Loucy (cell line): ENCODE results near the gene TPX2.

Experiments
- H2AFZ ChIP-seq: fragments of 200-600 bp; sonication (generic); 2 replicates; pipeline ENCODE4 v1.6.0; 2016; ENCODE audit warnings: antibody characterized with exemption, mild to moderate bottlenecking, low read length, moderate library complexity
- H3F3A ChIP-seq: fragments of 200-600 bp; 2 replicates; pipeline ENCODE4 v1.6.0; 2016; ENCODE audit warnings: antibody characterized with exemption, low read depth, mild to moderate bottlenecking
- H3K27me3 ChIP-seq: fragments of 200-600 bp; sonication (generic); 2 replicates; pipeline ENCODE4 v1.6.1; 2014; ENCODE audit warnings: low read length, mild to moderate bottlenecking; ENCODE audit not compliant: insufficient read depth, poor library complexity, severe bottlenecking
- H3K36me3 ChIP-seq: fragments of 200-600 bp; sonication (generic); 2 replicates; pipeline ENCODE4 v1.6.1; 2016; ENCODE audit warnings: low read length; ENCODE audit not compliant: insufficient read depth
- H3K4me1 ChIP-seq: fragments of 200-600 bp; sonication (generic); 2 replicates; pipeline ENCODE4 v1.5.1; 2014; ENCODE audit warnings: low read length, mild to moderate bottlenecking; ENCODE audit not compliant: insufficient read depth, poor library complexity, severe bottlenecking
- H3K4me2 ChIP-seq: fragments of 200-600 bp; sonication (generic); 2 replicates; pipeline ENCODE4 v1.6.0; 2014; ENCODE audit warnings: antibody characterized with exemption, low read length, low read depth, mild to moderate bottlenecking; ENCODE audit not compliant: poor library complexity, severe bottlenecking
- H3K4me3 ChIP-seq: fragments of 200-600 bp; sonication (generic); 2 replicates; pipeline ENCODE4 v1.5.1; 2014; ENCODE audit warnings: low read length, mild to moderate bottlenecking, mixed read lengths; ENCODE audit not compliant: poor library complexity, severe bottlenecking
- H3K79me2 ChIP-seq: fragments of 200-600 bp; sonication (generic); 2 replicates; pipeline ENCODE4 v1.6.1; 2014; ENCODE audit warnings: low read length; ENCODE audit not compliant: insufficient read depth
- H3K9ac ChIP-seq: fragments of 200-600 bp; sonication (generic); 2 replicates; pipeline ENCODE4 v1.6.0; 2014; ENCODE audit warnings: mild to moderate bottlenecking, low read depth, low read length, moderate library complexity; ENCODE audit not compliant: poor library complexity, severe bottlenecking
- H3K9me2 ChIP-seq: fragments of 200-600 bp; sonication (generic); replicated peaks from 2 replicates; pipeline ENCODE4 v1.6.1; 2016; ENCODE audit warnings: low read depth, low read length, mixed read lengths
- H3K9me3 ChIP-seq: fragments of 200-600 bp; sonication (generic); 2 replicates; pipeline ENCODE4 v1.6.1; 2014; ENCODE audit warnings: mild to moderate bottlenecking, antibody characterized with exemption, low read length, low read depth; ENCODE audit not compliant: insufficient read depth
- H4K20me1 ChIP-seq: fragments of 200-600 bp; sonication (generic); 2 replicates; pipeline ENCODE4 v1.6.0; 2014; ENCODE audit warnings: antibody characterized with exemption, low read length, mild to moderate bottlenecking; ENCODE audit not compliant: insufficient read depth, poor library complexity, severe bottlenecking
- EZH2phosphoT487 ChIP-seq: fragments of 200-600 bp; IDR thresholded peaks from 2 replicates; pipeline ENCODE4 v1.6.1; 2018; ENCODE audit warnings: antibody characterized with exemption, mild to moderate bottlenecking, moderate library complexity, borderline replicate concordance
- TF ChIP-seq, protein P1 (sequence below): fragments of 200-600 bp; sonication (generic); conservative IDR thresholded peaks from 2 replicates; pipeline ENCODE4 v1.5.1; 2014; ENCODE audit warnings: mild to moderate bottlenecking, antibody characterized with exemption, low read length

TPX2 gene

DNA sequence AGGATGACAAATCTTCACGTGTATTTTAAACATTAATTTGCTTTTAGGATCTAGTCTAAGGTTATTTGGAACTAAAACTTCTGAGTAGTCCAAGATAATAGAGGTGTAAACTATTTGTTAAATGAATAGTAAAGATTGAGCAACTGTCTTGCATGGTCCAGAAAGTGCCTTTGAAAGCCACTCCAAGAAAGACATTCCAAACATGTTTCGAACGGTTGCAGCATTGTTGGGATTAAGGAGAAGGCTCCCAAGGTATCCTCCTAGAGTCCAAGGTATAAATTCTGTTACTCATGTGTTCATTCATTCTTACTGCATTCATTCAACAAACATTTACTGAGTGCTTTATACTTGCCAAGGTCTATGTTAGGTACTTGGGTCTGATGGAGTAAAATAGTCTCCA, 51.3 kb downstream of the TPX2 start:
- peaks cover 3% of the 10 kb centered on the region for H4K20me1 ChIP-seq
- no peak overlapping the region for H3K4me3 ChIP-seq
- H3F3A ChIP-seq: no peaks in the 10 kb centered on the region
- H3K9me3 ChIP-seq: no peaks in the 10 kb centered on the region
- peaks cover 91% of the 10 kb centered on the region for H3K36me3 ChIP-seq
- TF ChIP-seq EZH2phosphoT487: no peak
- TF ChIP-seq, protein P1, sequence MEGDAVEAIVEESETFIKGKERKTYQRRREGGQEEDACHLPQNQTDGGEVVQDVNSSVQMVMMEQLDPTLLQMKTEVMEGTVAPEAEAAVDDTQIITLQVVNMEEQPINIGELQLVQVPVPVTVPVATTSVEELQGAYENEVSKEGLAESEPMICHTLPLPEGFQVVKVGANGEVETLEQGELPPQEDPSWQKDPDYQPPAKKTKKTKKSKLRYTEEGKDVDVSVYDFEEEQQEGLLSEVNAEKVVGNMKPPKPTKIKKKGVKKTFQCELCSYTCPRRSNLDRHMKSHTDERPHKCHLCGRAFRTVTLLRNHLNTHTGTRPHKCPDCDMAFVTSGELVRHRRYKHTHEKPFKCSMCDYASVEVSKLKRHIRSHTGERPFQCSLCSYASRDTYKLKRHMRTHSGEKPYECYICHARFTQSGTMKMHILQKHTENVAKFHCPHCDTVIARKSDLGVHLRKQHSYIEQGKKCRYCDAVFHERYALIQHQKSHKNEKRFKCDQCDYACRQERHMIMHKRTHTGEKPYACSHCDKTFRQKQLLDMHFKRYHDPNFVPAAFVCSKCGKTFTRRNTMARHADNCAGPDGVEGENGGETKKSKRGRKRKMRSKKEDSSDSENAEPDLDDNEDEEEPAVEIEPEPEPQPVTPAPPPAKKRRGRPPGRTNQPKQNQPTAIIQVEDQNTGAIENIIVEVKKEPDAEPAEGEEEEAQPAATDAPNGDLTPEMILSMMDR: no peak
- H3K79me2 ChIP-seq: no peaks in the 10 kb centered on the region
- H2AFZ ChIP-seq: no peak overlapping the region
- no peak overlapping the region for H3K9ac ChIP-seq
- no peaks in the 10 kb centered on the region for H3K9me2 ChIP-seq
- H3K27me3 ChIP-seq: no peaks in the 10 kb centered on the region
- H3K4me1 ChIP-seq: no peaks in the 10 kb centered on the region
- H3K4me2 ChIP-seq: no peak overlapping the region

- Histone ChIP-seq H3K36me3 (peaks cover 94% of the 10 kb centered on the region), H3K4me2 (no peak overlapping the region), H3K27me3 (no peaks in the 10 kb centered on the region), H3K79me2 (peaks cover 4% of the 10 kb centered on the region; the same call in 1 of the 2 replicates), H2AFZ (no peak overlapping the region), H4K20me1 (no peaks in the 10 kb centered on the region), H3K4me3 (no peak overlapping the region), H3K4me1 (no peaks in the 10 kb centered on the region), H3K9me3 (no peaks in the 10 kb centered on the region), H3K9me2 (no peaks in the 10 kb centered on the region), H3F3A (no peaks in the 10 kb centered on the region), H3K9ac (no peak overlapping the region)
- TF ChIP-seq EZH2phosphoT487: no peak
- TF ChIP-seq, protein P1: no peak
Measured at GRCh38 chr20:31797364-31797763, 58.3 kb downstream of the TPX2 start.

DNA sequence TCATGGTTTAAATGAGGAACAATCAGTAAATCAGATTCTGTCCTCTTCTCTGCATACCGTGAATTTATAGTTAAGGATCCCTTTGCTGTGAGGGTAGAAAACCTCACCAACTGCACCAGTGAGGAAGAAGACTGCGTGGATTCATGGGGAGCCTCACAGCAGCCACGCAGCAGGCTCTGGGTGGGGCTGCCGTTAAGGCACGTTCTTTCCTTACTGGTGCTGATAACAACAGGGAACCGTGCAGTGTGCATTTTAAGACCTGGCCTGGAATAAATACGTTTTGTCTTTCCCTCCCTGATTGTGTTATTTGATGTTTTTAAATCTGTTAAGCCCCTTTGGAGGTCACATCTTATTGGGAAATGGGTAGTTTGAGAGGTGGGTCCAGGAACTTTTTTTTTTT, 62.4 kb downstream of the TPX2 start:
- H3K4me2 ChIP-seq: no peak overlapping the region
- H4K20me1 ChIP-seq: no peaks in the 10 kb centered on the region
- H3K9me2 ChIP-seq: no peaks in the 10 kb centered on the region
- H3K36me3 ChIP-seq: peaks cover 94% of the 10 kb centered on the region
- peaks cover 5% of the 10 kb centered on the region; the same call in 1 of the 2 replicates for H3F3A ChIP-seq
- H3K79me2 ChIP-seq: no peaks in the 10 kb centered on the region
- no peak overlapping the region for H3K9ac ChIP-seq
- H3K27me3 ChIP-seq: no peaks in the 10 kb centered on the region
- H3K9me3 ChIP-seq: no peaks in the 10 kb centered on the region
- H3K4me1 ChIP-seq: peaks cover 9% of the 10 kb centered on the region
- H2AFZ ChIP-seq: no peak overlapping the region
- H3K4me3 ChIP-seq: no peak overlapping the region
- TF ChIP-seq EZH2phosphoT487: no peak
- TF ChIP-seq, protein P1: no peak
